Keratinocyte (primary cell): ENCODE data around the gene PCDH9. TPM values are rescaled to one million over a fixed set of nuclear protein-coding genes. Genes with fewer than 3 reads are reported as not detected.

Experiments
- DNase-seq: peaks from one replicate; pipeline ENCODE4 v3.0.0-alpha.2; 2011; ENCODE audit warnings: low read depth, missing footprints, low spot score
- FAIRE-seq: peaks from 2 replicates; lab custom pipeline; 2011; peaks lifted over from hg19 to GRCh38; lab: Jason Lieb, UNC
- H2AFZ ChIP-seq: 2 replicates; pipeline ENCODE4 v1.6.0; 2012; ENCODE audit warnings: low read length, control low read depth, inconsistent platforms; ENCODE audit not compliant: control insufficient read depth
- H3K27ac ChIP-seq: 2 replicates; pipeline ENCODE4 v1.5.1; 2011; ENCODE audit warnings: low read length; ENCODE audit not compliant: control insufficient read depth, insufficient read depth
- H3K27me3 ChIP-seq: 3 replicates; pipeline ENCODE4 v1.6.0; 2011; ENCODE audit warnings: low read length; ENCODE audit not compliant: control insufficient read depth, insufficient read depth; ENCODE audit errors: extremely low read depth
- H3K36me3 ChIP-seq, 2 experiments: 2 replicates in 1 of 2; 3 replicates in 1 of 2; pipeline ENCODE4 v1.5.1; 2011; ENCODE audit warnings: low read length in 2 of 2, mild to moderate bottlenecking in 1 of 2; ENCODE audit not compliant: control insufficient read depth in 2 of 2, insufficient read depth in 2 of 2; ENCODE audit errors: extremely low read depth in 1 of 2
- H3K4me1 ChIP-seq: 3 replicates; pipeline ENCODE4 v1.5.1; 2011; ENCODE audit warnings: low read length; ENCODE audit not compliant: control insufficient read depth, insufficient read depth; ENCODE audit errors: extremely low read depth
- H3K4me2 ChIP-seq: 3 replicates; pipeline ENCODE4 v1.6.0; 2011; ENCODE audit warnings: low read depth, low read length; ENCODE audit not compliant: control insufficient read depth, insufficient read depth; ENCODE audit errors: extremely low read depth
- H3K4me3 ChIP-seq, 3 experiments: fragments of 200-600 bp in 1 of 3; sonication (generic) in 1 of 3; 2 replicates in 2 of 3; 3 replicates in 1 of 3; pipeline ENCODE4 v1.5.1; 2011 to 2016; ENCODE audit warnings: low read length in 3 of 3, mild to moderate bottlenecking in 3 of 3, control low read depth in 2 of 3, inconsistent platforms in 1 of 3, low read depth in 1 of 3, mixed read lengths in 1 of 3, mixed run types in 1 of 3, moderate library complexity in 1 of 3; ENCODE audit not compliant: control insufficient read depth in 2 of 3, insufficient read depth in 2 of 3; ENCODE audit errors: extremely low read depth in 1 of 3
- H3K79me2 ChIP-seq: 2 replicates; pipeline ENCODE4 v1.6.0; 2012; ENCODE audit warnings: low read length; ENCODE audit not compliant: control insufficient read depth, insufficient read depth
- H3K9ac ChIP-seq: 3 replicates; pipeline ENCODE4 v1.6.0; 2011; ENCODE audit warnings: low read length; ENCODE audit not compliant: control insufficient read depth, insufficient read depth; ENCODE audit errors: extremely low read depth
- H3K9me1 ChIP-seq: 3 replicates; pipeline ENCODE4 v1.6.0; 2011; ENCODE audit warnings: low read length; ENCODE audit not compliant: control insufficient read depth, insufficient read depth; ENCODE audit errors: extremely low read depth
- H3K9me3 ChIP-seq: 2 replicates; pipeline ENCODE4 v1.5.1; 2012; ENCODE audit warnings: low read depth, low read length; ENCODE audit not compliant: control insufficient read depth
- H4K20me1 ChIP-seq: 3 replicates; pipeline ENCODE4 v1.6.0; 2011; ENCODE audit warnings: low read length; ENCODE audit not compliant: control insufficient read depth, insufficient read depth; ENCODE audit errors: extremely low read depth
- EZH2 ChIP-seq: IDR thresholded peaks from one replicate; pipeline ENCODE4 v1.6.1; 2012; ENCODE audit warnings: inconsistent platforms, mild to moderate bottlenecking, low read length, moderate library complexity
- dilution Hi-C: fragments of 300-500 bp; cut with MboI; formaldehyde crosslinking; loops from one replicate; pipeline ENCODE4 v1.7.0; 2020; ENCODE audit warnings: low sequenced_read_pairs; ENCODE audit not compliant: extremely low pct_ligation_motif_present
- polyA plus RNA-seq, 5 experiments: library from polyadenylated mRNA; depleted of rRNA in 3 of 5; stranded (reverse) in 3 of 5; stranded (forward) in 1 of 5; unstranded in 1 of 5; fragments of >200 nt; gene quantifications; 1 replicate in 1 of 5; 2 replicates in 3 of 5; 3 replicates in 1 of 5; pipeline versions ENCODE4 v1.2.1 to v1.2.3, GENCODE V29; 2011 to 2012; ENCODE audit warnings: missing spikeins in 2 of 5, low read depth in 1 of 5, low replicate concordance in 1 of 5
- TF ChIP-seq, protein P1 (sequence below), 3 experiments: IDR thresholded peaks in 1 of 3; conservative IDR thresholded peaks in 1 of 3; optimal IDR thresholded peaks in 1 of 3; 2 replicates in 2 of 3; 3 replicates in 1 of 3; pipeline versions ENCODE3 to v1.5.1; 2011; ENCODE audit warnings: low read length in 3 of 3, mild to moderate bottlenecking in 3 of 3, moderate library complexity in 2 of 3, control low read depth in 1 of 3, inconsistent platforms in 1 of 3; ENCODE audit not compliant: insufficient read depth in 2 of 3; ENCODE audit errors: extremely low read depth in 1 of 3

PCDH9 gene
- polyA plus RNA-seq, 1 donor (not counting 4 experiments of a cell fraction or from before 2014, with no cell fraction given): 0.21 TPM

- no peak for DNase-seq
- no peak overlapping the region for H3K27ac ChIP-seq
- TF ChIP-seq EZH2: no peak
- TF ChIP-seq, protein P1, sequence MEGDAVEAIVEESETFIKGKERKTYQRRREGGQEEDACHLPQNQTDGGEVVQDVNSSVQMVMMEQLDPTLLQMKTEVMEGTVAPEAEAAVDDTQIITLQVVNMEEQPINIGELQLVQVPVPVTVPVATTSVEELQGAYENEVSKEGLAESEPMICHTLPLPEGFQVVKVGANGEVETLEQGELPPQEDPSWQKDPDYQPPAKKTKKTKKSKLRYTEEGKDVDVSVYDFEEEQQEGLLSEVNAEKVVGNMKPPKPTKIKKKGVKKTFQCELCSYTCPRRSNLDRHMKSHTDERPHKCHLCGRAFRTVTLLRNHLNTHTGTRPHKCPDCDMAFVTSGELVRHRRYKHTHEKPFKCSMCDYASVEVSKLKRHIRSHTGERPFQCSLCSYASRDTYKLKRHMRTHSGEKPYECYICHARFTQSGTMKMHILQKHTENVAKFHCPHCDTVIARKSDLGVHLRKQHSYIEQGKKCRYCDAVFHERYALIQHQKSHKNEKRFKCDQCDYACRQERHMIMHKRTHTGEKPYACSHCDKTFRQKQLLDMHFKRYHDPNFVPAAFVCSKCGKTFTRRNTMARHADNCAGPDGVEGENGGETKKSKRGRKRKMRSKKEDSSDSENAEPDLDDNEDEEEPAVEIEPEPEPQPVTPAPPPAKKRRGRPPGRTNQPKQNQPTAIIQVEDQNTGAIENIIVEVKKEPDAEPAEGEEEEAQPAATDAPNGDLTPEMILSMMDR (optimal IDR thresholded peaks at IDR 0.05 in 1 of 3, IDR thresholded peaks at IDR 0.05 in 1 of 3, conservative IDR thresholded peaks at IDR 0.05 in 1 of 3; ENCODE audit: extremely low read depth in 1 of 3, insufficient read depth in 2 of 3, low read length in 3 of 3): no peak
- no peak for FAIRE-seq
- H3K27me3 ChIP-seq: no peaks in the 10 kb centered on the region
- dilution Hi-C loops: no loop called here
- no peaks in the 10 kb centered on the region for H3K36me3 ChIP-seq
- H4K20me1 ChIP-seq: no peaks in the 10 kb centered on the region
- no peaks in the 10 kb centered on the region for H3K9me1 ChIP-seq
- H3K4me3 ChIP-seq: no peak overlapping the region
- no peak overlapping the region for H3K4me2 ChIP-seq
- no peaks in the 10 kb centered on the region for H3K4me1 ChIP-seq
- H3K79me2 ChIP-seq: no peaks in the 10 kb centered on the region
- no peak overlapping the region for H3K9ac ChIP-seq
- H3K9me3 ChIP-seq: no peaks in the 10 kb centered on the region
- H2AFZ ChIP-seq: no peak overlapping the region
These were observed 653.8 kb downstream of the PCDH9 start for GRCh38 chr13:66576381-66576780.

DNA sequence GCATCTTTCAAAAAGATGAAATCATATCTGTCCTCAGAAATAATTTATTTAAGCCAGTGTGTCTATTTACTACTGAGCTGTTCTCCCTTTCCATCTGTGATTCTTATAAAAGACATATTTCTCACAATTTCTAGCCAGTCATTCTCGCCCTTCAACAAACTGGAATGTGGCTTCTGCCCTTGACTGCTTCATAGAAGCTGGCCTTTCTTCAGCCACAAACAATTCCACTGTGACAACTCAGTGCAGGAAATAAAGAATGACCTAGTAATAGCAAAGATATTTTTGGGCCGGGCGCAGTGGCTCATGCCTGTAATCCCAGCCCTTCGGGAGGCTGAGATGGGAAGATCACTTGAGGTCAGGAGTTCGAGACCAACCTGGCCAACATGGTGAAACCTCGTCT lies 655.5 kb downstream of the PCDH9 start:
- dilution Hi-C loops: no loop called here
- Histone ChIP-seq H3K4me1 (no peaks in the 10 kb centered on the region), H2AFZ (no peak overlapping the region), H3K9me3 (no peaks in the 10 kb centered on the region), H4K20me1 (no peaks in the 10 kb centered on the region), H3K4me3 (no peak overlapping the region), H3K9me1 (no peaks in the 10 kb centered on the region), H3K4me2 (no peak overlapping the region), H3K27me3 (no peaks in the 10 kb centered on the region), H3K36me3 (no peaks in the 10 kb centered on the region), H3K27ac (no peak overlapping the region), H3K79me2 (no peaks in the 10 kb centered on the region), H3K9ac (no peak overlapping the region)
- TF ChIP-seq, protein P1 (optimal IDR thresholded peaks at IDR 0.05 in 1 of 3, IDR thresholded peaks at IDR 0.05 in 1 of 3, conservative IDR thresholded peaks at IDR 0.05 in 1 of 3; ENCODE audit: extremely low read depth in 1 of 3, insufficient read depth in 2 of 3, low read length in 3 of 3): no peak
- no peak for TF ChIP-seq EZH2
- DNase-seq (no peak), FAIRE-seq (no peak)
